NCI-H1105 (cell line): ENCODE results near the gene CASTOR1.
A peak's percentile ranks its signal among the peaks of the same experiment; 100 is the strongest.

ENCODE experiments used
- DNase-seq: peaks from one replicate; lab custom pipeline; 2025; lab: John Stamatoyannopoulos, UW

Gene CASTOR1

GRCh38 chr22:30262917-30263741, 26.2 kb downstream of the CASTOR1 start:
- peak; percentile 66 for DNase-seq

GRCh38 chr22:30262112-30262511, 27.2 kb downstream of the CASTOR1 start:
- DNase-seq, result no peak

GRCh38 chr22:30261134-30261533, 28.2 kb downstream of the CASTOR1 start:
- DNase-seq, result no peak

DNA sequence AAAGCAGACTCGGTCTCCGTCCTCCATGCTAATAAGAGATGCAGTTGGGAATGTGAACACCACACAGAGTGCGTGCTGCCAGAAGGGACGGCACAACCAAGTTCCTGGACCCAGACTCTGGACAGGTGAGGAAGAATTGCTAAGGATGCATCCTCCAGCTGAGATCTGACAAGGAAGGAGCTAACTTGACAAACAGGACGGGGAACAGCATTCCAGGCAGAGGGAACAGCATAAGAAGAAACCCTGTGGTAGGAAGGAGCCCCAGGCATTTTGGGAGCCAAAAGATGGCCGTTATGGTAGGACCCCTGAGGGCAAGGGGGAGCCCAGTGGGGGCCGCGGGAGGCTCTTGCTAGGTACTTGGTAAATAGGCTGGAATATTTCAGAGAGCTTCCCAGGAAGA, 28.6 kb downstream of the CASTOR1 start:
- DNase-seq, result no peak

- no peak for DNase-seq
Observed at GRCh38 chr22:30260276-30260675, 29.0 kb downstream of the CASTOR1 start.

DNA sequence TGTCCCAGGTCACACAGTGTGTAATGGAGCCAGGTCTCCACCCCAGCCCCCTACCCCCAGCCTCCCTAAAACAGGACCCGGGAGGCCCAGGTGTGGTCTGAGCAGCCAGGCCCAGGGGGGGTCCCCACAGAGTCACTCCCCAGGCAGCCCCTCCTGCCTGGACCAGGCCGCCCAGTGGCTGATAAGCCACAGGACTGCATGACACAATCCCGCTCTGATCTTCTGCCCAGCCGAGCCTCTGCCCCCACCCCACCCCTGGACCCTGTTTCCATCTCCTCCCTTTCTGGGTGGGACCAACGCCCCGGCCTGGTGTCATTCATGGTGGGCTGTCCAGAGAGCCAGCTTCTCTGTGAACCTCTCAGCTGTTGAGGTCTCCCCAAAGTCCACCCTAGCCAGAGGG, 35.0 kb downstream of the CASTOR1 start:
- no peak for DNase-seq

- DNase-seq, result peak; percentile 58
Observed at GRCh38 chr22:30253205-30253852, 36.0 kb downstream of the CASTOR1 start.

DNA sequence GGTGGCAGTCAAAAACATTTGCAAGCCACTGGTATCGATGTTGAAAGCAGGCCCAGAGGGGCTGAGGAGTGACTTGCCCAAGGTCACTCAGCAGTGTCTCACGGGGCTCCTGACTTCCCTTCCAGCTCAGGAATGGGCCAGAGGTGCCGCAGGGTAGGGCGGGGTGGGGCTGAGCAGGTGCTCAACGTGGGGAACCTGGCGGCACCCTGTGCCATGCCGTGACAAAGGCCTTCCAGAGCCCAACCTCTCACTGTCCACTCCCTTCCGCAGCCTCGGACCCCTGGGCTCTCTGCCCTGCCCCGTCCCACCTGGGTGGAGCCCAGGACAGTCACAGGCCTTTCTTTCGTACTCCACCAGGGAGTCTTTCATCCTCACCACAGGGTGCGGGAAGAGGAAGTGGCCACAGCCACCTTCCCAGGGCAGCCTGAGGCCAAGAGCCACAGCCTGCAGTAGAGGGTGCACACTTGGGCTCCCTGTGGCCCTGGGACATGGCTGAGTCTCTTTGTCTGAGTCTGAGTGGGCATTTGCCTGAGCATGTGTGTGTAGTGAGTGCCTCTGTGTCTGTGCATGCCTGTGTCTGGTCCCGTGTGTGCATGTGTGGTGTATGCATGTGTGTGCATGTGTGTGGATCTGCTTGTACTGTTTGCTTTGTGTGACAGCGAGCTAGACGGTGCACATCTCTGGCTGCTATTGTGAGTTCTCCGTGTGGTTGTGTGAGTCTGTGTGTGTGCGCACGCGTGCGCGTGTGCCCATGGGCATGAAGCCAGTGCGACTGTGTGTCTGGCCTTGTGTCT, 36.7 kb downstream of the CASTOR1 start:
- no peak for DNase-seq

- peak; percentile 3 for DNase-seq
Observed at GRCh38 chr22:30251711-30252110, 37.6 kb downstream of the CASTOR1 start.

DNA sequence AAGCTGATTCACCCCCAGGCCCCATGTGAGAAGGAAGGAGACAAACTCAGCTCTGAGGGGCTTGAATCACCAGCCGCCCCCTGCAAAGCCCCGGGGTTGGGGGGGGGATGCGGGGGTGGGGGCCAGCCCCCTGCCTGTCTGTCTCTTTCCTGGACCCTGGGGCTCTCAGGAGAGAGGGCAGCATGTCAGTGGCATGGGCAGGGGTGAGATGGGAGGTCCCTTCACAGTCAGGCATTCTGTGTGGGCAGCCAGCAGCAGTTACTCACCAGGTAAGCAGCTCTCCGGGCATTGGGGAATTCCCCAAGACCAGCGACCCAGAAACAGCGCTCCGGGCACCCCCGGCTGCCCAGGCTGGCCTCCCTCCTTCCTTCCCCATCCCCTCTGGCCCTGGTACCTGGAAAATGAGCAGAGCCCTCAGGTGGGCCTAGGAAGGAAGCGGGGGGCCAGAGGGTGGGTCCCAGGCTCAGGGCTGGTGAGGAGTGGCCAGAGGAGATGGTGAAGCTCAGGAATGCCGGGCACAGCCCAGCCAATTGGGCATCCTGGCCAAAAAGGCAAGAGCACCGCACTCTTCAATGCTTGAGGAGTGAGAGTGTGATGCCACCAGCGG, 38.5 kb downstream of the CASTOR1 start:
- no peak for DNase-seq

DNA sequence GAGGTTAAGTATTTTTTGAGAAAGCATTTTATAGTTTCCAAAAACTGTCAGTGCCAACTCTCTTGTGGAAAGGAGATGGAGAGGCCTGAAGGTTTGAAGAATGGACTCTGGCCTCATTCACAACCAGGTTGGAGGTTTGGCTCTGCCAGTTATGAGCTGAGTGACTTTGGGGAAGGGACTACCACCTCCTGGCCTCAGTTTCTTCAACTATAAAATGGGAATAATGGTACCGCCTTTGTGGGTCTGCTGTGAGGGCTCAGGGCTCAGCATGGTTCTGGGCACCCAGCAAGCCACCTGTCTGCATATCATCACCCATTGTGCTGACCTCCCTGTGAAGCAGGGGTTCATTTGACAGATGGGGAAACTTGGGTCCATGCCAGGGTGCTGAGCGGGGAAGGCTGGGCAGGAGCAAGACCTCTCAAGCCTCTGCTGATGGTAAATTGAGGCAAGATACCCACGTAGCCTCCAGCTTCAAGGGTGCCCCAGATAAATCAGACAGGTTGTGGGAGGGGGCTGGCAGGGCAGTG, 39.2 kb downstream of the CASTOR1 start:
- DNase-seq, result no peak

- no peak for DNase-seq
Observed at GRCh38 chr22:30249049-30250038, 40.0 kb downstream of the CASTOR1 start.

- no peak for DNase-seq
Observed at GRCh38 chr22:30248484-30248883, 40.8 kb downstream of the CASTOR1 start.

- DNase-seq, result no peak
Observed at GRCh38 chr22:30247974-30248373, 41.3 kb downstream of the CASTOR1 start.

- no peak for DNase-seq
Observed at GRCh38 chr22:30247561-30247960, 41.7 kb downstream of the CASTOR1 start.

DNA sequence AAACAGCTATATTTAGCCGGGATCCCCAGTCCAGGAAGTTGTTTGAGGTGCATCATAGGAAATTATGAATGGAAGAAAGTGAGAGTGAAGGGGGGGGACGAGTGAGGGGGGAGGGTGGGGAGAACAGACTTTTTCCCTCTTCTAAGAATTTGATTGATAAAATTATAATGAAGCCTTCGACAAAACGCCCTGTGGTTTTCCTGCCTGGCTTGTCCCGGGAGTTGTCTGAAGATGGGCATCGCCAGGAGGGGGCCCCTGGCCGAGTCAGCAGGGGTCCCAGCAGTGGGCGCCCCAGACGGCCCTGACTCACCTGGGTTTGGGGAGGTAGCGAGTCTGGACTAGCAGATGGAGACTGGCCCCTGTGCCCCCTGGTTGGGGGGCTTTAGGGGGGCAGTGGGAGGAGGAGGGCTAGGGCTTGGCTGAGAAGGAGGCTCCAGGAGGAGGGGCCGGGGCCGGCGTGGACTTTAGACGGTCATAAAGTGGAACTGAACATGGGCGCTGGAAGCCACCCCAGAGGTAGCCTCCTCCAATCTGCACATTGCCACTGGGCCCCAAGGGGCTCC, 42.4 kb downstream of the CASTOR1 start:
- no peak for DNase-seq

DNA sequence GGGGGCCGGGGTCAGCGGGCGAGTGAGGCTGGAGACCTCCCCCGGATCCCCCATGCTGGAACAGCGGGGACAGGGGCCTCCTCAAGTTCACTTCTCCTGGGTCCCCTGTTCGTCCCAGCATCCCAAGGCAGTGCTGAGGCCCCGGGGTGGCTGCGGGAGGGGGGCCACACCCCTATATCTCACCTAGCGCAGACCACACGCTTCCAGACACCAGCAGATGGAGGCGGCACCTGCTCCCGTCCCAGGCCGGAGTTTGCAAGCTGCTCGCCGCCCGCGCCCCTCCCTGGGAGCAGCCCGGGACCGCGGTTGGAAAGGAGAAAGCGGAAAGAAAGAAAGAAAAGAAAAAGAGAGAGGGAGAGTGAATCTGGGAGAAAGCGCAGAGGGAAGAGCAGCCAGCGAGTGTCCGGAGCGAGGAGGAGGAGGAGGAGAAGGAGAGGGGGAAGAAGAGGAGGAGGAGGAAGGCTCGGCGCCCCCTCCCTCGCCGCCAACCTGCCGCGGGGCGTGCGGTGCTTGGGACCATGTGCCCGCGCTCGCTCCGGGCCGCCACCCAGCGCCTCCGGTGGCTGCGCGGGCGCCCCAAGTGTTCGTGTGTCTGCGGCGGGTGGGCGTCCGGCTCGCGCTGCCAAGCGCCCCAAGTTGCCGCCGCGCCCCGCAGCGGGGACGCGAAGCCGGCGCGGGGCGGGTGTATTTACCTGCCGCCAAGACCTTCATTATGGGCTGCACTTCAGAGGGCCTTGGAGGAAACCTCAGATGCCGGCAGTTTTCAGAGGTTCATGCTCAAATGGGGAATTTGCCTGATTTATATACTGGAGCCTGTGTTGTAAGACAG, 43.1 kb downstream of the CASTOR1 start, which contains the start of gene LIF:
Gene LIF (minus strand): TSS at position 775 of the 829 bp plus-strand sequence. CDS start 64 bp downstream, at position 711.
- no peak for DNase-seq

- no peak for DNase-seq
Observed at GRCh38 chr22:30245181-30245984, 43.9 kb downstream of the CASTOR1 start.

GRCh38 chr22:30244641-30245040, 44.7 kb downstream of the CASTOR1 start:
- DNase-seq, result no peak
